Muscle layer of duodenum (tissue), 2 donors: ENCODE data around the gene NTM.

Experiments used
- H3K27ac ChIP-seq: one replicate; pipeline ENCODE4 v1.7.0; 2013; ENCODE audit warnings: mild to moderate bottlenecking, low read length
- H3K27me3 ChIP-seq: one replicate; pipeline ENCODE4 v1.7.0; 2013; ENCODE audit warnings: low read depth, mild to moderate bottlenecking, control low read depth, low read length
- H3K36me3 ChIP-seq, 2 donors: one replicate each; pipeline ENCODE4 v1.7.0; 2013; ENCODE audit warnings: low read length in 2 of 2, control low read depth in 1 of 2, mild to moderate bottlenecking in 1 of 2; ENCODE audit not compliant: insufficient read depth in 2 of 2, control insufficient read depth in 1 of 2
- H3K4me1 ChIP-seq, 2 donors: one replicate each; pipeline ENCODE4 v1.7.0; 2013; ENCODE audit warnings: low read length in 2 of 2, mild to moderate bottlenecking in 2 of 2, control low read depth in 1 of 2, moderate library complexity in 1 of 2; ENCODE audit not compliant: insufficient read depth in 2 of 2, control insufficient read depth in 1 of 2
- H3K4me3 ChIP-seq, 2 donors: one replicate each; pipeline ENCODE4 v1.7.0; 2013; ENCODE audit warnings: low read length in 2 of 2, low read depth in 1 of 2, mild to moderate bottlenecking in 1 of 2
- H3K9me3 ChIP-seq, 2 donors: one replicate each; pipeline ENCODE4 v1.7.0; 2013; ENCODE audit warnings: low read length in 2 of 2, control low read depth in 1 of 2, mild to moderate bottlenecking in 1 of 2; ENCODE audit not compliant: control insufficient read depth in 1 of 2
- donor health status: healthy.

NTM gene

GRCh38 chr11:131880316-131880715, 509.9 kb downstream of the NTM start:
- Histone ChIP-seq H3K27me3 (no peaks in the 10 kb centered on the region), H3K9me3 (no peaks in the 10 kb centered on the region), H3K36me3 (no peaks in the 10 kb centered on the region), H3K4me3 (no peak overlapping the region), H3K27ac (no peak overlapping the region), H3K4me1 (peaks cover 0 to 11% of the 10 kb centered on the region in 2 donors)

DNA sequence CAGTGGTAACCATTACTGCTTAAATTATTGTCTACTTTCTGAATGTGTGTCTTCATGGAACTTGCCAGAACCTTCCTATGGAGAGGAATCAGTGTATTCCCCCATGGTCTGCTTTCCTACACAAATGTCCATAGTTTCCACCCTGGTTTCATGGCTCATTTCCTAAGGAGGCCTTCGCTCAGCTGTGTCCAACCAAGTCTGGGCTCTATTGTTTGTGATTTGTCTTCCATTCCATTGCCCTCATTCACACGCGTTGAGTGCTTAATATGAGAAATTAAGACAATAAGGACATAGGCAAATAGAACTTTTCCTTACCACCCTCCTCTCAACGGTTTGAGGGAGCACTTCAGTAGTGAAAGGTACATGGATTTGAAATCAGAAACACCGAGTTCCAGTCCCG, 510.6 kb downstream of the NTM start:
- H3K27me3 ChIP-seq: no peaks in the 10 kb centered on the region
- H3K27ac ChIP-seq: no peak overlapping the region
- peaks cover 0 to 7% of the 10 kb centered on the region in 2 donors for H3K4me1 ChIP-seq
- H3K36me3 ChIP-seq: no peaks in the 10 kb centered on the region
- H3K4me3 ChIP-seq: no peak overlapping the region
- no peaks in the 10 kb centered on the region for H3K9me3 ChIP-seq

DNA sequence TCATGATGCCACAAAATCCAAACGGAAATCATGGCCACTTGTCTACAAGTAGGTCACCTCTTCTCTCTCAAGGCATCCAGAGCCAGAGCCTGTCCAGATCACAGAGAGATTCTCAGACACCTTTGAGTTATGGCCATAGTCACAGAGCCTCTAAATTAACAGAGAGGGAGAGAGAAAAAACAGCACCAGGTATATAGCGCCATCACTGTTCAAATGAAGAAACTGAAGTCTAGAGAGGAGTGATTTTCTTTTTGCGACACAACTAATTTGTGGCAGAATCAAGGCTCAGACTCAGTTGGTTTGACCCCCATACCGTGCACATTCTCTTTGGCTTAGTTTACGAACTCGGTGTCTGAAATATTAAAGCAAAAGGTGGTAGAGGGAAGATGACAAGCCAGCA, 512.9 kb downstream of the NTM start:
- no peaks in the 10 kb centered on the region for H3K36me3 ChIP-seq
- H3K4me1 ChIP-seq: no peaks in the 10 kb centered on the region
- no peaks in the 10 kb centered on the region for H3K9me3 ChIP-seq
- H3K27me3 ChIP-seq: no peaks in the 10 kb centered on the region
- H3K4me3 ChIP-seq: no peak overlapping the region
- no peak overlapping the region for H3K27ac ChIP-seq

DNA sequence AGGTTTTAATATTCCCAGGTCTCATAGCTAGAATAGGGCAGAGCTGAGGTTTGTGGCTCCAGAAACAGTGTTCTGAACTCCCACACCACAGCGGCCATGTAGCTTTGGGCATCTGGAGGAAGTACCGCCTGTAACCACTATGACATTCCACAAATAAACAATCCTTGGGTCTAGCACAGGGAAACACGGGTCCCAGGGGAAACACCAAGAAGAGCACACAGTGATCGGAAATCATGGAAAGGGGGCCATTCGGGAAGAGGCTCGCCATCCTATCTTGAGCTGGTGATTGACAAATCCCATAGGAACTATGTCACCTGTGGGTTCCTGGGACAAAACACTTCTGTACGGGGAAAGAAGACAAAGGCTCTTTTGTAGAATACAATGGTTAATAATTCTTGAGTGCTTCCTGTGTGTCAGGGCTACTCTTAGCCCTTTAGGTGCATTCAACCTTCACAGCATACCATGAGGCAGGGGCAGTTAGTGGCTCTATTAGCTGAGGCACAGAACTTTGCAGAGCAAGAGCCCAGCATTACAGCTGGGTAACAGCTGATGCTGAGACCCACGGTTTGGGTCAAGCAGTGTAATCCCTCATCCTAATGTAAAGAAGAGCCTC, 514.2 kb downstream of the NTM start:
- H3K36me3 ChIP-seq: no peaks in the 10 kb centered on the region
- no peak overlapping the region for H3K27ac ChIP-seq

DNA sequence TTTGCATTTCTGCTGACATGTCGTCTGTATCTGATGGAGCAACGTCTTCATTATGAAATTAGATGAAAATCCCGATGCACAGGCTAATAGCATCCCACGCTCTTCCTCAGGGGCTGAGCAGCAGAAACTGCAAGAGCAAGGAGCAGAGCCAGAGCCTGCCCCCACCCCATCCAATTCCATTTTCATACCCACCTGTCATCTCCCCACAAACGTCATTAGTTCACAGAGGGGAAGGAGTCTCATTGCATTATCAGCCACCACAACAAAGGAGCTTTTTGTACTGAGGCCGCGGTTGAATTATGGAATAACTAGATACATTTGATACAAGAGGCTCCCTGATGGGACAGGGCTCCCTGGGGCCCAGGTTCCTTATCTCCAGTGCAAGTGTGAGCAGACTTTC, 515.0 kb downstream of the NTM start:
- Histone ChIP-seq H3K4me3 (no peak overlapping the region), H3K36me3 (no peaks in the 10 kb centered on the region), H3K27ac (no peak overlapping the region), H3K9me3 (no peaks in the 10 kb centered on the region), H3K27me3 (no peaks in the 10 kb centered on the region), H3K4me1 (peaks cover 5 to 21% of the 10 kb centered on the region in 2 donors)

More for the DNA sequence above, 514.2 kb downstream of the NTM start:
- no peaks in the 10 kb centered on the region for H3K9me3 ChIP-seq
- no peak overlapping the region for H3K4me3 ChIP-seq
- peaks cover 3 to 12% of the 10 kb centered on the region in 2 donors for H3K4me1 ChIP-seq
- no peaks in the 10 kb centered on the region for H3K27me3 ChIP-seq

GRCh38 chr11:131886201-131886600, 515.8 kb downstream of the NTM start:
- Histone ChIP-seq H3K4me1 (peaks cover 5 to 21% of the 10 kb centered on the region in 2 donors), H3K27ac (no peak overlapping the region), H3K27me3 (no peaks in the 10 kb centered on the region), H3K36me3 (no peaks in the 10 kb centered on the region), H3K9me3 (no peaks in the 10 kb centered on the region), H3K4me3 (no peak overlapping the region)

GRCh38 chr11:131888230-131888855, 517.9 kb downstream of the NTM start:
- Histone ChIP-seq H3K4me1 (peaks cover 5 to 21% of the 10 kb centered on the region in 2 donors), H3K27ac (peak overlapping the region; percentile 42)

GRCh38 chr11:131889146-131889577, 518.7 kb downstream of the NTM start:
- Histone ChIP-seq H3K9me3 (no peaks in the 10 kb centered on the region), H3K4me1 (peaks cover 5 to 21% of the 10 kb centered on the region in 2 donors), H3K4me3 (no peak overlapping the region), H3K27ac (peak overlapping the region; percentile 42), H3K27me3 (no peaks in the 10 kb centered on the region), H3K36me3 (no peaks in the 10 kb centered on the region)

More at GRCh38 chr11:131888230-131888855, 517.9 kb downstream of the NTM start:
- no peaks in the 10 kb centered on the region for H3K27me3 ChIP-seq
- H3K9me3 ChIP-seq: no peaks in the 10 kb centered on the region
- H3K36me3 ChIP-seq: no peaks in the 10 kb centered on the region
- H3K4me3 ChIP-seq: no peak overlapping the region

DNA sequence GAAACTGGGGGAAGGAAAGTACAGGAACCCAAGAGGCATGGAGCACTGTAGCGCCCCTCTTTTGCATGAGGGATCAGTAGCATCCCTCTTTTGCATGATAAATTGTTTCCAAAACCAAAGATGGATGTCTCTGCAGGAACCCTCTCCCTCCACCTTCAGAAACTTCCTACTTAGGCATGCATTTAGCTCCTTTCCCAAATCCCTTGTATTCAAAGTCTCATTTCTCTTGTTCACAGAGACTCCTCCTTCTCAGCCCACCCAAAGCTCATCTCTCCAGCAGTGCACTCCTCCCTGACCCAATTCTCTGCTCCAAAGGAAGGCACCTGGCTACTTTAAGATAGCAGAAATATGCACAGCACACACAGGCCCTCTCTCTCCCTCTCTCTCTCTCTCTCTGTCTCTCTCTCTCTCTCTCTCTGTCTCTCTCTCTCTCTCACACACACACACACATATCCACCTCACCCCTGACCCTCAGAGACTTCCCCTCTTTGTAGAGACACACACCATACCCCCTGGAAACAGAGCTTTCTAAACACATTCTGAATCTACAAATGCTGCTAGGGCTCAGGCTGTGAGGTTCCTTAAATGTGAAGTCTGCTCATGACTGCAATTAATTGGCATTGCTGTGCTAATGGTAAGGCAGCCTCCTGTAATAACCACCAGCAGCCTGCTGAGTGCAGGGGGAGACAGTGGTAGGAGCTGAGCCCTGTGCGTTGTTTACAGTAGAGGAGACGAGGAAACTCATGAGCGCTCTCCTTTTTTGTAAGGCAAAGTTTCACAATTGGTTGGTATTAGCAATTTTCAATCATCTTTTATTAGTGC, 519.6 kb downstream of the NTM start:
- Histone ChIP-seq H3K4me1 (peaks cover 5 to 26% of the 10 kb centered on the region in 2 donors), H3K9me3 (no peaks in the 10 kb centered on the region), H3K4me3 (no peak overlapping the region), H3K27me3 (no peaks in the 10 kb centered on the region), H3K27ac (peak overlapping the region; percentile 54), H3K36me3 (no peaks in the 10 kb centered on the region)

- no peaks in the 10 kb centered on the region for H3K27me3 ChIP-seq
- no peaks in the 10 kb centered on the region for H3K36me3 ChIP-seq
- peaks cover 5 to 28% of the 10 kb centered on the region in 2 donors for H3K4me1 ChIP-seq
- no peak overlapping the region for H3K27ac ChIP-seq
- no peaks in the 10 kb centered on the region for H3K9me3 ChIP-seq
- no peak overlapping the region for H3K4me3 ChIP-seq
Observed at GRCh38 chr11:131893103-131893890, 522.9 kb downstream of the NTM start.

DNA sequence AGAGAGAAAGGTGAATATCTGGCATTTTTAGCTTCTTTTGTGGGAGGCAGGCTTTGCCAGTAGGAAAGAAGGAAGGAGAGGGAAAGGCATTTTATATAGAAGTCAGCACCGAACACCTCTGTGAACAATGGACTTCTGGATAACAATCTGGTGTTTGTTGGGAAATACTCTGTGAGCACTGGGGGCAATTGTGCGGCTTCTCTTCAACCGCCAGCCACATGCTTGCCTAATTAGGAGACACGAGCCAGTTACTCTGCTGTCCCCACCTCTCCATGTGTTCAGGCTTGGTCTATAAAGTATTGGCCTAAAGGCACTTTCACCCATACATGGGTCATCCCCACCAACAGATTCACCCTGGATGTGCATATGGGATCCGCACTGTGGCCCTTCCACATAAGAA, 523.6 kb downstream of the NTM start:
- Histone ChIP-seq H3K27me3 (no peaks in the 10 kb centered on the region), H3K36me3 (no peaks in the 10 kb centered on the region), H3K27ac (no peak overlapping the region), H3K4me1 (peaks cover 5 to 22% of the 10 kb centered on the region in 2 donors), H3K9me3 (no peaks in the 10 kb centered on the region), H3K4me3 (no peak overlapping the region)
